NCI-H2227 treated with DMSO at 0.1 percent for 48 hours (cell line): Measurements from ENCODE around the gene TMEM238.

ENCODE experiments used
- DNase-seq: peaks from one replicate; lab custom pipeline; 2025; lab: John Stamatoyannopoulos, UW

The TMEM238 gene

DNA sequence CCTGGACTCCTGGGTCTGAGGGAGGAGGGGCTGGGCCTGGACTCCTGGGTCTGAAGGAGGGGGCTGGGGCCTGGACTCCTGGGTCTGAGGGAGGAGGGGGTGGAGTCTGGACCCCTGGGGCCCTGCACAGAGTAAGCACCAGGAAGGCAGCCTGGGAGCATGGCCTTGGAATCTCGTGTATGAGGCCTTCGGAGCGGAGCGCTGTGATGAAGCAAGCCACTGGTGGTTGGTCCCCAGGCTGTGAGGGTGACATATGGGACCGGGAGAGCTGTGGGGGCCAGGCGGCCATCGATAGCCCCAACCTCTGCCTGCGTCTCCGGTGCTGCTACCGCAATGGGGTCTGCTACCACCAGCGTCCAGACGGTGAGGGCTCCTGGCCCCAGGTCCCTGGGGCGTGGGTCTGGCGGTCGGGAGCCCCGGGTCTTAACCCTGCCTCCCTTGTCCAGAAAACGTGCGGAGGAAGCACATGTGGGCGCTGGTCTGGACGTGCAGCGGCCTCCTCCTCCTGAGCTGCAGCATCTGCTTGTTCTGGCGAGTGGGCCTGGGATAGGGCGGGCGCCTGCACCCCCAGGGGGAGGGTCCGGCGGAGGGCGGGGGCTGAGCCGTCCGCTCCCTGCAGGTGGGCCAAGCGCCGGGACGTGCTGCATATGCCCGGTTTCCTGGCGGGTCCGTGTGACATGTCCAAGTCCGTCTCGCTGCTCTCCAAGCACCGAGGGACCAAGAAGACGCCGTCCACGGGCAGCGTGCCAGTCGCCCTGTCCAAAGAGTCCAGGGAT lies 6.5 kb downstream of the TMEM238 start:
- no peak for DNase-seq

DNA sequence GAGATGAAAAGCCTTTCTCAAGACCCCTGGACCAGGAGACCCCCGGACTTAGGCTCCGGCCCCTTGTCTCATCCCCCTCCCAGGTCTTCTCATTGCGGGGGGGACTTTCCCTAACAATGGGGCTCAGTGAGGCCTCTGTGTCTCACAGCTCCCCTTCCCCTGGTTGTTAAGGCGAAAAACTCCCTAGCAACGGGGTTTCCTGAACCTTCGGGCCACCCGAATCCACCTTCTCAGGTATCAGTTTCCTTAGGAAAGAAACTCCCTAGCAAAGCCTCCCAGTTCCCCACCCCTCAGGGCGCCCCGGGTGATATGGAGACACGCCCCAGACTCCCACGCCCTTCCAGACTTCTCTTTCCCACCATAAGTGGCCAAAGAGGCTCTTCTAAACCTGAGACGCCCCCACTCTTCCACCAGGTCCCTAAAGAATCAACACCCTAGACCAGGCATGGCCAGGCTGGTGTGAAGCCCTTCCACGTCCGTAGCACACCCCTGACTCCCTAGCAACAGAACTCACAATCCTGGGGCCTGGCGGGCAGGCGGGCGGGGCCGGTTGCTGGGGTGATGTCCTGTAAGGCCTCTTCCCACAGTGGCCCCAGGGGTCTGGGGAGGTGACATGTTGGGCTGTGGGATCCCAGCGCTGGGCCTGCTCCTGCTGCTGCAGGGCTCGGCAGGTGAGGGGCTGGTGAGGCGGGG lies 7.7 kb downstream of the TMEM238 start, which contains the start of gene TMEM190:
TSS of gene TMEM190 (plus strand) at position 586 of the 693 bp plus-strand sequence. CDS start at position 614, 28 bp downstream.
- no peak for DNase-seq

DNA sequence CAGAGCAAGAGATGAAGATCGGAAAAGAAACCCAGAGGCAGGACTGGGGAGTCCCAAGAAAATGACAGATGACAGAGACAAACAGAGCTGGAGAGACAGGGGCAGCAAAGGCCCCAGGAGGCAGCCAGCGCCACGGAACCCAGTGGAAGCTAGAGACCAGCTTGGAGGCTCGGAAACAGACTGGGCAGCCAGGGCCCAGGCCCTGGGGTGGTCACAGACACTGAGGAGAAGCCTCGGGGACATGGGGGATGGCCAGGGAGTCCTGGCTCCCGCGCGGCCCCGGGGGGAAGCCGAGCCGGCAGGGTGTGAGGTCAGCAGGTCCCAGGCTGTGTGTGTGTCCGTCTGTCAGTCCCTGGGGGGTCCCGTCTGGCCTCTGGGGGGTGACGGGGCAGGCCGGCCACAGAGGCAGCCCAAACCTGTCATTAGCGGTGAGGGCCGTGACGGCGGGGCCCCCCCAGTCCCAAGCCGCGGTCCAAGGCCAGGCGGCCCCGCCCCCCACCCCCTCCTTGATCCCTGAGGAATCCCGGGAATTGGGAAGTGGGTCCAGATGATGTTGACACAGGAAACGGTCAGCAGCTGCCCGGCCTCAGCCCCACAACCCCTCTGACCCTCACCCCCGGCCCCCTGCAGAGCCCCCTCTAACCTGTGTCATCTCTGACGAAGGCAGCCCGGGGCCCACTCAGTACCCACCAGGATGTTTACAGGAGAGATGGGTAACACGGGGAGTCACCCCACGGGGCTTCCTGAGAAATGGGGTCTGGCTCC lies 9.9 kb downstream of the TMEM238 start:
- no peak for DNase-seq

DNA sequence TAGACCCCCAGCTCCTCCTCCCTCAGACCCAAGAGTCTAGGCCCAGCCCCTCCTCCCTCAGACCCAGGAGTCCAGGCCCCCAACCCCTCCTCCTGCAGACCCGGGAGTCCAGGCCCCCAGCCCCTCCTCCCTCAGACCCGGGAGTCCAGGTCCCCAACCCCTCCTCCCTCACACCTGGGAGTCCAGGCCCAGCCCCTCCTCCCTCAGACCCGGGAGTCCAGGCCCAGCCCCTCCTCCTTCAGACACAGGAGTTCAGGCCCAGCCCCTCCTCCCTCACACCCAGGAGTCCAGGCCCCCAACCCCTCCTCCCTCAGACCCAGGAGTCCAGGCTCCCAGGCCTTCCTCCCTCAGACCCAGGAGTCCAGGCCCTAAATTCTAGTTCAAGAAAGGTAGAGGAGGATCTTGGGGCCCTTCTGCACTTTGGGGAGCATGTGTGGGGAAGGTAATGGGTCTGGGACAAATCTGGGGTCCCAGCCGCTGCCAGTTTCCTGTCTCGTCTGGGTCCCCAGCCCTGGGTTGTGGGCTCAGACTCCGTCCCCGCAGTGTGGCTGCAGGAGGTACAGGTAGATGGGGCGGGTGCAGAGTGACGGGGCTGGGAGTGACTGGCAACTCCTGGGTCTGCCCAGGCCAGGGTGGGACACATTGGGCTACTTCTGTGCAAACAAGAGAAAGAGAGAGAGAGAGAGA lies 10.6 kb downstream of the TMEM238 start:
- no peak for DNase-seq

DNA sequence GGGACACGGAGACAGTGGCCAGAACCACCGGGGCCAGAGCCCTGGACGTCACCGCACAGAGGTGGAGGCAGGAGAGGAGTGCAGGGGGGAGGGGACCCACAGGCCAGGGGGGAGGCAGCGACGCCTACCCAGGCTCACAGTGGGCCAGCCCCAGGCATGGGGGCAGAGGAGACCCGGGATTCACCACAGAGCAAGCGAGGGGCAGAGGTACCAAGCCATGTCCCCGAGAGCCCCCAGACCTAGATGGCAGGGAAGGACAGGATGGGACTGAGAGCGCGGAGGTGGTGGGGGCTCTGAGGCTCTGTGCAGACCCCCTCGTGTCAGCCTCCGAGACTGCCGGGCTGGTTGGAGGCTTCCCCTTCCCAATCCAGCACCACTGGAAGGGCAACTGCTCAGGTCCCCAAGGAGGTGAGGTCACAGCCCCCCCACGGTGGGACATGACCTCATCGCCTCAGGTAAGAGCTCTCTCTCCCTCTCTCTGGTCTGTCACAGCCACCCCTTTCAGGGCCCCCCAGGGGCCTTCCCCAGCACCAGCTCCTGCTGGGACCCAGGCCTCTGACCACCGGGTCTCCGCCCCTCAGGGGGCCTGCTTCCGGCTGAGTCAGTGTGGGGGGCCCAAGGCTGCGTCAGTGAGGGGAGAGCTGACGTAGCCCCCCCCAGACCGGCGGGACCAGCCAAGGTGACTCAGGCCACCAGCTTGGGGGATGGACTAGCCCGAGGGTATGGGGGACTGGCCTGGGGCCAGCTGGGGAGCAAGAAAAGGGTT lies 11.6 kb downstream of the TMEM238 start:
- DNase-seq: no peak

DNA sequence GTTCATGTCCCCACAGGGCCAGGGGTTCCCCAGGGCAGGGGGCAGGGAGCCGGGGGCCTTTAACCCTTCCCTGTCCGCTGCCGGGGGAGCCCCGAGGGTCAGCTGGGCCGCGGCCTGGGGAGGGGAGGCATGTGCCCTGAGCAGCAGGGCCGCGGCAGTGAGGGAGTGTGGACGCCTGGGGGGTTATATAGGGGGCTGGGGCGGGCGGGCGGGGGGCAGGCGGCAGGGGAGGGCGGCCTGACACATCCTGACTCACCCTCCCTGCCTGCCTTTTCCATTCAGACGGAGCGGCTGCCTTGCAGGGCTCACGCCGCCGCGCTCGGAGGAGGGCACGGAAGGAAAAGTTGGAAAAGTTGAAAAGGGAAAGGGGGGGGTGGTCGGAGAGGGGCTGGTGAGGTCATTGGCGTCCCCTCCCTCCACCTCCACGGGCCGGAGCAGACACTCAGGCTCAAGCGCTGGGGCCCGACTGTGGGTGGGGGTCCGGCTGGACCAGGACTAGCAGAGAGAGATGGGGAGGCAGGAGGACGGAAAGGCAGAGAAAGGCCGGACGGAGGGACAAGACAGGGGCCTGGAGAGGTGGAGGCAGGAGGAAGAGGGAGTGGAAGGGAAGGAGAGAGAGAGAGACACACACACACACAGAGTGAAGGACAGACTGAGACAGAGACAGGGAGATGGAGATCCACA lies 13.6 kb downstream of the TMEM238 start, which contains the start of gene IL11:
TSS of gene IL11 (minus strand) at position 159 of the 684 bp plus-strand sequence. CDS start at position 6, 153 bp downstream.
- no peak for DNase-seq

DNA sequence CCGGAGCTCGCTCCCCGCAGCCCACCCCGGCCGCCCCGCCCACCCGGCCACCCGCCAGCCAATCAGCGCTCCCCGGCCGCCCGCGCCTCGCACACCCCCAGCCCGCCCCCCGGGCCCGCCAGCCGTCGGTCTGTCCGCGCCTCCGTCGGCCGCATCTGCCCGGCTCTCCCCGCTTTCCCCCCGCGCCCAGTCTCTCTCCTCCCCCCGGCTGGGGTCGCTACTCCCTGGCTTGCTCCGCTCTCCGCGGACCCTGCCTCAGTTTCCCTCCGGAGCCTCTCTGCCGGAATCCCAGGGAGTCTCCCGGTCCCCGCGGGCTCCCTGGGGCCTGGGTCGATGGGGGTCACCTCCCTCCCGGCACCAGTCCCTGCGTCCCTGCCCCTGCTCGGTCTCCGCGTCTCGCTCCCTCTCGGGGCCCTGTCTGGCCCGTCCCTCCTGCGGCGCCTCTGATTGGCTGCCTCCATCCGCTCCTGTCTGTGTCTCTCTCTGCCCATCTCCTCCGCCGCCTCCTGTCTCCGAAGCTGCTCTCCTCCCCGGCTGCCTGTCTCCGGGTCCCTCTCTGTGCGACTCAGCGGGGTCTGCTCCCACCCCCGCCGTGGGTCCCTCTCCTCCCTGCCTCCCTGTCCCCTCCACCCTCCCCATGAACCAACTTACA lies 14.3 kb downstream of the TMEM238 start:
- DNase-seq: peak; percentile 90

DNA sequence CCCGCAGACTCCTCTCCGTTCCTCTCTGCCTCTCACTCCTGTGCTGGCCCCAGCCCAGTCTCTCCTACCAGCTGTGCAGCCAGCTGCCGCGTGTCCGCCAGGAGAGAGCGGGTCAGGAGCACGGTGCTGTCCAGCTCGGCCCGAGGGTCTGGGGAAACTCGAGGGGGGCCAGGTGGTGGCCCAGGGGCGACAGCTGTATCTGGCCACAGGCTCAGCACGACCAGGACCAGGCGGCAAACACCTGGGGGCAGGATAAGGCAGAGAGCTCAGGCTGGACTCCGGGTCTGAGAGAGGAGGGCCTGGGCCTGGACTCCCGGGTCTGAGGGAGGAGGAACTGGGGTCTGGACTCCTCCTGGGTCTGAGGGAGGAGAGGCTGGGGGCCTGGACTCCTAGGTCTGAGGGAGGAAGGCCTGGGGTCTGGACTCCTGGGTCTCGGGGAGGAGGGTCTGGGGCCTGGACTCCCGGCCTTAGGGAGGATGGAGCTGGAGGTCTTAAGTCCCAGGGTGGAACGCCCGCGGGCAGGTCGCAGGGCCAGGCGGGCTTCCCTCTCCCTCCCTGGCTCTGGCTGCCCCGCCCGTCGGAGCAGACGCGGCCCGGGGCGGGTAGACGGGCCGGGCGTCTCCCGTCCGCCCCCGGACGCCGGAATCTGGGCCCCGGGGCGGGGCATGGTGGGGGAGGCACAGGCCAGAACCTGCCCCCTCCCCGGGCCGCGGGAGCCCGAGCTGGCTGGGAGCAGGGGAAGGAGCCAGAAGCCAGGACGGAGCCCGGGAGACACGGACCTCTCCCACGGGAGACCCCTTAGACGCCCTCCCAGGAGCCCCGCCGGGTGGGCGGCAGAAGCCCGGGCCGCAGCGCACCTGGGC lies 15.2 kb downstream of the TMEM238 start:
- no peak for DNase-seq

DNA sequence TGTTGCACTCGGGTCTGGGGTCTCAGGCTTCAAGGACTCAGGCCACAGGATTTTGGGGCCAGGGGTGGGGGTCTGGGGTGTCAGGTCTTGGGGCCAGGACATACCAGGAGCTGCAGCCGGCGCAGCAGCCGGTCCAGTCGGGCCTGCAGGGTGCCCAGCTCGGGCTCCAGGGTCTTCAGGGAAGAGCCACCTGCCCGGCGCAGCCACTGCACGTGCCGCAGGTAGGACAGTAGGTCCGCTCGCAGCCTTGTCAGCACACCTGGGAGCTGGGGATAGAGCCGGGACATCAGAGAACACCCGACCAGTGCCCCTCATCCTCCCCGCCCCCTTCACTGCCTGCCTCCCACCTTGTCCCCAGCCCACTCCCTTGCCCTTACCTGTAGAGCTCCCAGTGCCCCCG lies 16.0 kb downstream of the TMEM238 start:
- DNase-seq: no peak

DNA sequence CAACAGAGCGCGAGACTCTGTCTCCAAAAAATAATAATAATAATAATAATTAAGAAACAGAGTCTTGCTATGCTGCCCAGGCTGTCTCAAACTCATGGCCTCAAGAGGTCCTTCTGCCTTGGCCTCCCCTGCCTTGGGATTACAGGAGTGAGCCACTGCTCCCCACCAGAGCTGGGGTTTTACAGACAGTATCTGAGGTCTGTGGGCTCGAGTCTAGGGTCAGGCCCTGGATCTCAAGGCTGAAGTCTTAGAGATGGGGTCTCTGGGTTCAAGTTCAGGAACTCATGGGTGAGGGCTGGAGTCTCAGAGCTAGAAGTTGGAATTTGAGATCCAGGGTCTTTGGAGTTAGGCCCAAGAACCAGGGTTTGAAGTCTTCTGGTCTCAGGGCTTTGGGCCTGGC lies 17.3 kb downstream of the TMEM238 start:
- DNase-seq: no peak

DNA sequence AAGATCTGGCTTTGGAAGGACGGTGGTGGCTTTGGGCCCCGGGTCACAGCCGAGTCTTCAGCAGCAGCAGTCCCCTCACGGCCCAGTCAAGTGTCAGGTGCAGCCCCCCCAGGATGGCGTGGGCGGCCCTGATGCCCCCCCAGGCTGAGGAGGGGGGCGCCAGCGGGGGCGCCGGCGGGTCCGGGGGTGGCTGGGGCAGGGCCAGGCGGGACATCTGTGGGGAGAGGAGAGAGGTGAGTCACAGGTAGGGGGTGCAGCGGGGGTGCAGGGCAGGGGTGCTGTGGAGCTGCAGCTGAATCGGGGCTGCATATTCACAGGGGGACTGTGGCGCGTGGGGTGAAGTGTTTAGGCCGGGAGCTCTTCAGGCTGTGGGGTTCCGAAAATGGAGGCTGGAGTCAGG lies 18.1 kb downstream of the TMEM238 start:
- DNase-seq: no peak

DNA sequence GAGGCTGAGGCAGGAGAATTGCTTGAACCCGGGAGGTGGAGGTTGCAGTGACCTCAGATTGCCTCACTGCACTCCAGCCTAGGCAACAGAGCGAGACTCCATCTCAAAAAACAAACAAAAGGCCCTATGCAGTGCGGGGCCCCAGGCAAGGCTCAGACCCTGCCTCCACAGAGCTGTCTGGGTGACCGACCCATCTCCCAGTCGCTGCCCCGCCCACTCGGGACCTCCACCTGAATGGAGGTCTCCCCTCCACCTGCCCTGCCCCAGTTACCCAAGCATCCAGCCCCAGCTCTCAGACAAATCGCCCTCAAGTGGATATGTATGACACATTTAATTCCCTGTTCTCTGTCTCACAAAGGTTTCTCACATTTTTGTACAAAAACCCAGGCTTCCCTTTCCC lies 18.8 kb downstream of the TMEM238 start:
- no peak for DNase-seq

DNA sequence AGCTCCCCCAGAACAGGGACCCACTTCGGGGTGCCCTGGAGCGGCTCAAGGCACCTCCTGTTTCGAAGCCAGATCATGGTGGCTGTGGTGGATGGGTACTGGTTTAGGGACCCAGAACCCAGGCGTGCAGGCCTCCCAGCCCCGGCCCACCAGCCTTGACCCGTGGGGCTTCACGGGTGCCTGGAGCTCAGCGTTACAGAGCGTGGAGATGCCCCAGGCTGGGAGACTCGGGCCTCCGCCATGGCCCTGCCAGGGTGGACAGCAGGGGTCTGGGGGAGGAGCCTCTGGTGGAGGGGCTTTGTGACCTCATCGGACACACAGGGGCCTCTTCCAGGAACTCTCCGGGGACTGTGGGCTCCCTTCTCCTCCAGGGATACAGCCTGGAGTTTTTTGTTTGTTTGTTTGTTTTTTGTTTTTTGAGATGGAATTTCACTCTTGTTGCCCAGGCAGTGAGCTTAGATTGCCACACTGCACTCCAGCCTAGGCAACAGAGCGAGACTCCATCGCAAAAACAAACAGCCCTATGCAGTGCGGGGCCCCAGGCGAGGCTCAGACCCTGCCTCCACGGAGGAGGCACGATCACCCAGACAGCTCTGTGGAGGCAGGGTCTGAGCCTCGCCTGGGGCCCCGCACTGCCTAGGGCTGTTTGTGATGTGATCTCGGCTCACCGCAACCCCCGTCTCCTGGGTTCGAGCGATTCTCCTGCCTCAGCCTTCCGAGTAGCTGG lies 20.9 kb downstream of the TMEM238 start, which contains the start of gene GARIN5B:
TSS of gene GARIN5B (minus strand) at position 271 of the 727 bp plus-strand sequence. CDS start at position 77, 194 bp downstream.
- DNase-seq: no peak

DNA sequence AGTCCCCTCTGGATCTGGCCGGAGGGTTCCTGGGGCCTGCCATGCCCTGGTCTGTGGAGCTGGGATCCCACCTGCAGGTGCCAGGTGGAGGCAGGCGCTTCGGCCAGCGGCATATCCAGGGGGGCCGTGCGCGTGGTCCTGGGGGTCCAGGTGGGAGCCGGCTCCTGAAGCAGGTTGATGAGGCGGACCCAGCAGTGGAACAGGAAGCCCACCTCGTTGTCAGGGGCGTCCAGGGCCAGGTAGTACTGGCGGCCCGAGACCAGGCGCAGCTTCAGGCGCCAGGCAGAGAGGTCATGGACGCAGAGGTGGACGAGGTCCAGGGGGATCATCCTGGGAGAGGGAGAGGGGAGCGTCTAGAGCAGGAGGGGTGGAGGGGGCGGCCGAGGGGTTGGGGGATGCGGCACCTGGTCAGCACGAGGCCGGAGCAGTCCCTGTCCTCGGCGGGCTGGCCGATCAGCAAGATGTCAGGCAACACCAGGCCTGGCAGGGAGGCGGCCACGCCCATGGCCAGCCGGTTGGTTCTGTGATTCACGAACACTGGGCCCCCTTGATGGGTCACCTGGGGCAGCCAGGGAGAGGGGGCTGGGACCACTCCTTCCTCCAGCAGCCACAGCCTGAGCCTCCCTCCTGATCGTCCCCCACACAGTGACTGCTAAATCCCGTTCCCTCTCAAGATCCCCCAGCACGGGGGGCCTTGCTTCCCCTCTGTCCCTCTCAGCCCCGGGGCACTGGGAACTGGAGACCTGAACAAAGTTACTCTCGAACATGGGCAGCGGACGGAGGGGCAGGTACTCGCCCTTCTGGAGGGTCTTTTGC lies 21.7 kb downstream of the TMEM238 start:
- no peak for DNase-seq

DNA sequence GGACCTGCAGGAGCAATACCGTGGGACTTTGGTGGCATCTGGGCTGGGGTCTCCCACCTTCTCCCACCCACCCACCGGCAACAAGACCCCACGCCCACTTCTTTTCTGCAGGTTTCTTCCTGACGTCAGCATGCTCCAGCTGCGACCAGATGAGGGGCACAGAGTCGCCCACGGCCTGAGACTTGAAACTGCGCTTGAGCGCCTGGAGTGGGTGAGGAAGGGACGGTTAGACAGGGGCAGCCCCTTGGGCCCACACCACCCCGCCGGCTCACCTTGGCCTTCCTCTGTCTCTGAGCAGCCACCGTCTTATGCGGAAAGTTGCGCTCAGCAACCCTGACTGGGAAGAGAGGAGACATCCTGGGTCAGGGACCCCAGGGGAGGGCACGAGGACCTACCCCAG lies 23.2 kb downstream of the TMEM238 start:
- DNase-seq: no peak

DNA sequence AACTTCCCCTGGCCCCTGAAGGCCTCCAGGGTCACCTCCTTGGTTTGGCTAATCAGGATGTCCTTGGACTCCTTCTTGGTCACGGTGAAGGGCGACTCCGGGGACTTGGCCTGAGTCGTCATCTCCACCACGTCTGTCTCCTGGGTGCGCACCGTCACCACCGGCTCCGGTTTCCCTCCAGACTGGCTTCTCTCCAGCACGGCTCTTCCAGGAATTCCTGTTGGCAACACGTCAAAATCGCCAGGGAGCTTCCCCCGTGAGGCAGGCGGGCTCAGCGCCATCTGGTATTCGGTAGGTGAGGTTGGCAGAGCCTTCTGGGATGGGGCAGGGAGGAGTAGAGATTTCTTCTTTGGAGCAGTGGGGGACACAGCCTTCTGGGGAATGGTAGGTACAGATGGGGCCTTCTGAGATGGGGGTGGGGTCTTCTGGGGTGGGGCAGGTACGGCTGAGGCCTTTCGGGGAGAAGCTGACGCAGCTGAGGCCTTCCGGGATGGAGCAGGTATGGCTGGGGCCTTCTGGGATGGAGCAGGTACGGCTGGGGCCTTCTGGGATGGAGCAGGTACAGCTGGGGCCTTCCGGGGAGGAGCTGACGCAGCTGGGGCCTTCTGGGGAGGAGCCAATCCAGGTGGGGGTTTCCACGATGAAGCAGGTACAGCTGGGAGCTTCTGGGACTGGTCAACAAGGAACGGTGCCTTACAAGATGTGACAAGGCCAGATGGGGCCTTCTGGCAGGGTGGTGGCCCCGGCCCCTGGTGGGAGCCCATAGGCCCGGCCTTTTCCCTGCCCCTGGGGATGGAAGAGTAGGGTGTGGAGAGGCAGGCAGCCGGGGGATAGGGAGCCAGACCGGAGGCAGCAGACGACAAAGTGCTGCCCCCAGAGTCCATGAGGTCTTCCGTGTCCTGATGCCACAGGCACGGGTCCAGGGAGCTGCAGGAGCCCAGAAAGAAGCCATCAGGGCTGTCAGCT lies 24.9 kb downstream of the TMEM238 start:
- no peak for DNase-seq
